ENCODE measurements around the gene NUBPL. TPM values are rescaled to one million over a fixed set of nuclear protein-coding genes. Genes with fewer than 3 reads are reported as not detected.
A peak's percentile ranks its signal among the peaks of the same experiment; 100 is the strongest.

NUBPL gene
- polyA plus RNA-seq, 1 of the 3 experiments (the other 2 are of a cell fraction) = 4.0 TPM

- TF ChIP-seq NFIC (IDR thresholded peaks at IDR 0.05; ENCODE audit: borderline replicate concordance) (peak; percentile 85), EZH2phosphoT487 (IDR thresholded peaks at IDR 0.05; ENCODE audit: borderline replicate concordance, low read depth) (no peak), GATA2 (CRISPR knock-in tag; IDR thresholded peaks at IDR 0.05) (no peak), TAF1 (IDR thresholded peaks at IDR 0.05; ENCODE audit: borderline replicate concordance, low read depth, low read length) (no peak), JUND (IDR thresholded peaks at IDR 0.05) (peak; percentile 89), USF2 (IDR thresholded peaks at IDR 0.05; ENCODE audit: borderline replicate concordance, low read depth, low read length) (no peak), FOSL2 (IDR thresholded peaks at IDR 0.05; ENCODE audit: borderline replicate concordance, low read depth) (peak; percentile 93; the same call in 1 of the 2 replicates), RFX5 (IDR thresholded peaks at IDR 0.05; ENCODE audit: low read length) (no peak), RAD21 (IDR thresholded peaks at IDR 0.05; ENCODE audit: low read length) (no peak)
Observed at GRCh38 chr14:31880935-31881334, 319.7 kb downstream of the NUBPL start (continued).

GRCh38 chr14:31881531-31882310 is 320.5 kb downstream of the NUBPL start:
- Histone ChIP-seq H3K9me2 (no peaks in the 10 kb centered on the region), H3K4me2 (peak overlapping the region; percentile 59), H4K20me1 (ENCODE audit: insufficient read depth) (no peaks in the 10 kb centered on the region), H3F3A (replicated peaks; ENCODE audit: insufficient read depth) (peaks cover 19% of the 10 kb centered on the region), H3K79me2 (ENCODE audit: insufficient read depth) (no peaks in the 10 kb centered on the region), H3K9me3 (no peaks in the 10 kb centered on the region), H3K4me1 (ENCODE audit: control insufficient read depth in 1 of 2, insufficient read depth in 2 of 2, low read depth in 1 of 2, low read length in 1 of 2) (peaks cover 0 to 18% of the 10 kb centered on the region in 2 experiments; a peak in 3 of 4 replicates), H3K36me3 (replicated peaks in 1 of 2; ENCODE audit: control insufficient read depth in 1 of 2, insufficient read depth in 2 of 2, low read length in 1 of 2) (no peaks in the 10 kb centered on the region), H3K27me3 (ENCODE audit: insufficient read depth) (no peaks in the 10 kb centered on the region), H3K4me3 (ENCODE audit: low read depth in 2 of 2, low read length in 1 of 2) (no peak overlapping the region), H2AFZ (ENCODE audit: low read depth) (no peak overlapping the region), H3K27ac (ENCODE audit: low read depth in 2 of 2, low read length in 1 of 2) (peak overlapping the region; percentile 65 to 72; a peak in 3 of 4 replicates), H3K9ac (no peak overlapping the region; the same call in 1 of the 2 replicates)
- ChIA-PET CTCF (no interaction called here), POLR2A (no interaction called here)
- TF ChIP-seq GATA2 (CRISPR knock-in tag; IDR thresholded peaks at IDR 0.05) (no peak), TCF12 (IDR thresholded peaks at IDR 0.05) (no peak), USF1 (IDR thresholded peaks at IDR 0.05; ENCODE audit: borderline replicate concordance, low read depth) (0 out of 2 replicates have a peak, but pooled peaks have one; percentile 7), NFIC (IDR thresholded peaks at IDR 0.05; ENCODE audit: borderline replicate concordance) (0 out of 2 replicates have a peak, but pooled peaks have one; percentile 6), SIN3A (IDR thresholded peaks at IDR 0.05; ENCODE audit: borderline replicate concordance, low read depth, low read length) (no peak), FOXM1 (IDR thresholded peaks at IDR 0.05; ENCODE audit: low read depth) (no peak)
- DNase-seq = no peak
- 87% methylated on average over 4 of the region's 4 CpGs for WGBS (ENCODE audit: low lambda C conversion rate)

GRCh38 chr14:31884238-31884637 is 323.0 kb downstream of the NUBPL start:
- no peak overlapping the region for H3K9ac ChIP-seq
- peaks cover 5% of the 10 kb centered on the region; the same call in 1 of the 2 replicates for H3K27me3 ChIP-seq (ENCODE audit: insufficient read depth)
- DNase-seq = no peak
- no peaks in the 10 kb centered on the region for H3K9me3 ChIP-seq
- no peaks in the 10 kb centered on the region for H4K20me1 ChIP-seq (ENCODE audit: insufficient read depth)
- H3K9me2 ChIP-seq = no peaks in the 10 kb centered on the region
- H3K36me3 ChIP-seq (replicated peaks in 1 of 2; ENCODE audit: control insufficient read depth in 1 of 2, insufficient read depth in 2 of 2, low read length in 1 of 2) = no peaks in the 10 kb centered on the region
- no peak overlapping the region for H3K4me3 ChIP-seq (ENCODE audit: low read depth in 2 of 2, low read length in 1 of 2)
- H3K4me1 ChIP-seq (ENCODE audit: control insufficient read depth in 1 of 2, insufficient read depth in 2 of 2, low read depth in 1 of 2, low read length in 1 of 2) = peaks cover 0 to 18% of the 10 kb centered on the region in 2 experiments; a peak in 3 of 4 replicates
- ChIA-PET CTCF (no interaction called here), POLR2A (no interaction called here)
- no peaks in the 10 kb centered on the region for H3K79me2 ChIP-seq (ENCODE audit: insufficient read depth)
- no peak overlapping the region for H3K4me2 ChIP-seq
- 72% methylated on average over 2 of the region's 2 CpGs for WGBS (ENCODE audit: low lambda C conversion rate)
- H3F3A ChIP-seq (replicated peaks; ENCODE audit: insufficient read depth) = peaks cover 19% of the 10 kb centered on the region
- no peak overlapping the region for H2AFZ ChIP-seq (ENCODE audit: low read depth)
- H3K27ac ChIP-seq (ENCODE audit: low read depth in 2 of 2, low read length in 1 of 2) = no peak overlapping the region
- TF ChIP-seq ELF1 (IDR thresholded peaks at IDR 0.05) (no peak), RFX5 (IDR thresholded peaks at IDR 0.05; ENCODE audit: low read length) (no peak), CHD2 (IDR thresholded peaks at IDR 0.05; ENCODE audit: low read length, partially characterized antibody) (no peak), RAD21 (IDR thresholded peaks at IDR 0.05; ENCODE audit: low read length) (no peak), FOXJ3 (CRISPR knock-in tag; IDR thresholded peaks at IDR 0.05) (no peak), EZH2phosphoT487 (IDR thresholded peaks at IDR 0.05; ENCODE audit: borderline replicate concordance, low read depth) (no peak), ZBTB33 (IDR thresholded peaks at IDR 0.05; ENCODE audit: borderline replicate concordance, low read depth) (no peak), IRF3 (IDR thresholded peaks at IDR 0.05; ENCODE audit: low read depth, low read length) (no peak), FOSL2 (IDR thresholded peaks at IDR 0.05; ENCODE audit: borderline replicate concordance, low read depth) (no peak), MEF2A (IDR thresholded peaks at IDR 0.05; ENCODE audit: borderline replicate concordance, low read depth) (no peak), SIN3A (IDR thresholded peaks at IDR 0.05; ENCODE audit: borderline replicate concordance, low read depth, low read length) (no peak)
